K562 (cell line): ENCODE results near the gene ODAD3. TPM values are rescaled to one million over a fixed set of nuclear protein-coding genes. Genes with fewer than 3 reads are reported as not detected.

ENCODE experiments used
- ATAC-seq: fragments of 200-7000 bp; cut with Tn5 transposase; 3 replicates; pipeline ENCODE4 v1.9.1; 2020; ENCODE audit warnings: moderate library complexity
- BruUV-seq: library from RNA; stranded (reverse); fragments of 400-500 nt; replicated peaks from 2 replicates; lab custom pipeline; 2021; lab: Mats Ljungman, UMichigan
- CTCF ChIA-PET: fragments of 300-600 bp; formaldehyde crosslinking; extraction: SDS; loops from one replicate; lab custom pipeline; 2021; ENCODE audit warnings: low intra/inter-chr PET ratio; lab: Yijun Ruan, JAX
- POLR2A ChIA-PET: fragments of 300-600, 350-650 bp; sonication (Branson Sonifier 250); formaldehyde crosslinking; extraction: SDS; loops from one replicate; lab custom pipeline; 2021; ENCODE audit warnings: antibody characterized with exemption, inconsistent platforms; lab: Yijun Ruan, JAX
- DNase-seq, 4 experiments: peaks; one replicate each; pipeline versions ENCODE4 v3.0.0 to v3.0.0-alpha.2; 2011 to 2018; ENCODE audit warnings: low spot score in 3 of 4, mixed read lengths in 3 of 4; ENCODE audit errors: extremely low read depth in 1 of 4
- FAIRE-seq: peaks from 2 replicates; lab custom pipeline; 2011; peaks lifted over from hg19 to GRCh38; lab: Jason Lieb, UNC
- H2AFZ ChIP-seq: 2 replicates; pipeline ENCODE4 v1.6.0; 2011; ENCODE audit warnings: low read depth, low read length, control low read depth, inconsistent platforms
- H3K27ac ChIP-seq: fragments of 200-600 bp; 3 replicates; pipeline ENCODE4 v1.8.0; 2011; ENCODE audit warnings: low read depth, mild to moderate bottlenecking, control low read depth, inconsistent platforms, low read length, moderate library complexity, mixed read lengths; ENCODE audit errors: extremely low read depth
- H3K27me3 ChIP-seq, 2 experiments: fragments of 300-600 bp in 1 of 2; 2 replicates in 1 of 2; 3 replicates in 1 of 2; pipeline versions ENCODE4 v1.6.0 to v1.8.0; 2011; ENCODE audit warnings: inconsistent platforms in 2 of 2, low read length in 2 of 2, mild to moderate bottlenecking in 1 of 2, mixed read lengths in 1 of 2, moderate library complexity in 1 of 2; ENCODE audit not compliant: control insufficient read depth in 2 of 2, insufficient read depth in 2 of 2
- H3K36me3 ChIP-seq: fragments of 300-600 bp; 3 replicates; pipeline ENCODE4 v1.8.0; 2011; ENCODE audit warnings: mild to moderate bottlenecking, low read length, inconsistent platforms; ENCODE audit not compliant: control insufficient read depth, insufficient read depth
- H3K4me1 ChIP-seq, 2 experiments: fragments of 200-600 bp in 1 of 2; replicated peaks in 1 of 2; 2 replicates in 1 of 2; 3 replicates in 1 of 2; pipeline versions ENCODE4 v1.5.1 to v1.8.0; 2011; ENCODE audit warnings: inconsistent platforms in 2 of 2, low read length in 2 of 2, mild to moderate bottlenecking in 1 of 2, mixed read lengths in 1 of 2, moderate library complexity in 1 of 2; ENCODE audit not compliant: control insufficient read depth in 2 of 2, insufficient read depth in 2 of 2
- H3K4me2 ChIP-seq: 2 replicates; pipeline ENCODE4 v1.6.1; 2011; ENCODE audit warnings: low read length, control low read depth, inconsistent platforms, mixed read lengths; ENCODE audit not compliant: insufficient read depth
- H3K4me3 ChIP-seq: fragments of 200-600 bp; sonication (generic), shearing (Covaris generic); 2 replicates; pipeline ENCODE4 v1.5.1; 2016; ENCODE audit warnings: control low read depth, inconsistent platforms
- H3K79me2 ChIP-seq: fragments of 200-600 bp; 3 replicates; pipeline ENCODE4 v1.8.0; 2011; ENCODE audit warnings: low read length, inconsistent platforms; ENCODE audit not compliant: control insufficient read depth, insufficient read depth
- H3K9ac ChIP-seq, 2 experiments: 2 replicates each; pipeline versions ENCODE4 v1.6.0 to v1.6.1; 2011; ENCODE audit warnings: low read depth in 2 of 2, low read length in 2 of 2, control low read depth in 1 of 2, inconsistent platforms in 1 of 2, mild to moderate bottlenecking in 1 of 2, mixed read lengths in 1 of 2; ENCODE audit not compliant: insufficient read depth in 1 of 2
- H3K9me1 ChIP-seq: one replicate; pipeline ENCODE4 v1.6.0; 2011; ENCODE audit warnings: inconsistent platforms, mild to moderate bottlenecking, low read length, moderate library complexity; ENCODE audit not compliant: control insufficient read depth, insufficient read depth
- H3K9me3 ChIP-seq: replicated peaks from 2 replicates; pipeline ENCODE4 v1.5.1; 2011; ENCODE audit warnings: low read depth, low read length, inconsistent platforms; ENCODE audit not compliant: control insufficient read depth, insufficient read depth
- H4K20me1 ChIP-seq: replicated peaks from 2 replicates; pipeline ENCODE4 v1.6.1; 2011; ENCODE audit warnings: low read length, inconsistent platforms, mixed read lengths; ENCODE audit not compliant: control insufficient read depth, insufficient read depth
- CAMTA2 ChIP-seq: fragments of 250-450 bp; sonication (Bioruptor Pico); conservative IDR thresholded peaks from 2 replicates; pipeline ENCODE4 v1.5.1; 2022
- CC2D1A ChIP-seq: fragments of 450-650 bp; IDR thresholded peaks from 2 replicates; pipeline ENCODE4 v1.6.1; 2017; ENCODE audit warnings: mild to moderate bottlenecking
- EGR1 ChIP-seq: fragments of 450-650 bp; conservative IDR thresholded peaks from 2 replicates; pipeline ENCODE4 v1.6.1; 2017; ENCODE audit warnings: mild to moderate bottlenecking
- HDAC6 ChIP-seq: IDR thresholded peaks from 2 replicates; pipeline ENCODE4 v1.6.1; 2012; ENCODE audit warnings: low read depth, mild to moderate bottlenecking, control low read depth, inconsistent platforms, low read length, moderate library complexity
- HEY1 ChIP-seq: fragments of 250-450 bp; sonication (Bioruptor Pico); IDR thresholded peaks from 2 replicates; pipeline ENCODE4 v1.5.0; 2020; ENCODE audit warnings: mild to moderate bottlenecking, moderate library complexity, borderline replicate concordance
- HNRNPLL ChIP-seq: fragments of 200-400 bp; formaldehyde crosslinking; IDR thresholded peaks from 2 replicates; pipeline ENCODE4 v1.6.1; 2017; ENCODE audit warnings: low read length, low read depth, mild to moderate bottlenecking; ENCODE audit not compliant: poor library complexity, severe bottlenecking
- PYGO2 ChIP-seq: fragments of 450-650 bp; IDR thresholded peaks from 2 replicates; pipeline ENCODE4 v1.6.1; 2016; ENCODE audit warnings: mild to moderate bottlenecking, missing genetic modification characterization, moderate library complexity, missing compliant biosample characterization
- SIN3B ChIP-seq: fragments of 450-650 bp; IDR thresholded peaks from 2 replicates; pipeline ENCODE4 v1.6.1; 2017; ENCODE audit warnings: low read depth, mild to moderate bottlenecking, moderate library complexity
- SREBF2 ChIP-seq: sonication (generic); formaldehyde crosslinking; IDR thresholded peaks from 2 replicates; pipeline ENCODE4 v1.4.0; 2020; ENCODE audit warnings: mild to moderate bottlenecking, missing genetic modification reagents
- TFAP4 ChIP-seq: sonication (generic); formaldehyde crosslinking; IDR thresholded peaks from 2 replicates; pipeline ENCODE4 v1.8.0; 2022; ENCODE audit warnings: missing genetic modification reagents, mild to moderate bottlenecking, moderate library complexity, borderline replicate concordance
- ZBTB2 ChIP-seq: fragments of 450-650 bp; IDR thresholded peaks from 2 replicates; pipeline ENCODE4 v1.6.1; 2016; ENCODE audit warnings: antibody characterized with exemption
- ZNF253 ChIP-seq: fragments of 250-450 bp; sonication (Bioruptor Pico); conservative IDR thresholded peaks from 2 replicates; pipeline ENCODE4 v1.6.1; 2021; ENCODE audit warnings: mild to moderate bottlenecking
- ZNF445 ChIP-seq: fragments of 250-450 bp; sonication (Bioruptor Pico); IDR thresholded peaks from 2 replicates; pipeline ENCODE4 v1.4.0; 2020; ENCODE audit warnings: low read depth, mild to moderate bottlenecking, moderate library complexity
- ZNF589 ChIP-seq: fragments of 200-800 bp; sonication (Bioruptor generic); IDR thresholded peaks from 2 replicates; pipeline ENCODE4 v1.6.1; 2016; ENCODE audit warnings: low read depth, missing genetic modification characterization, missing compliant biosample characterization
- ZNF644 ChIP-seq: fragments of 200-800 bp; sonication (Bioruptor generic); IDR thresholded peaks from 2 replicates; pipeline ENCODE4 v1.6.1; 2016; ENCODE audit warnings: low read depth, missing genetic modification characterization, missing compliant biosample characterization
- WGBS: fragments of 100-300 bp; shearing (Covaris generic); methylation state at CpG from one replicate; pipeline ENCODE4 v1.1.6; 2016; ENCODE audit warnings: low coverage, mixed read lengths; ENCODE audit not compliant: insufficient coverage; ENCODE audit errors: missing lambda C conversion rate; 5-methylcytosine and 5-hydroxymethylcytosine counted together
- in situ Hi-C: fragments of 300-500 bp; cut with MboI; formaldehyde crosslinking; loops from 4 replicates; pipeline ENCODE4 v1.15.0; 2018; ENCODE audit warnings: inconsistent platforms, mixed read lengths
- intact Hi-C: fragments of 100-400 bp; cut with micrococcal nuclease; formaldehyde crosslinking; loops from 2 replicates; pipeline ENCODE4 v1.14.2; 2022
- polyA plus RNA-seq, 8 experiments: library from polyadenylated mRNA; depleted of rRNA in 4 of 8; stranded (reverse) in 5 of 8; unstranded in 3 of 8; fragments of >200 nt; fragmentation: Nextera tagmentation in 2 of 8; fragmentation: Illumina TruSeq in 1 of 8; extraction: Ambion mirVana in 2 of 8; extraction: Trizol in 1 of 8; gene quantifications; 2 replicates each; pipeline versions ENCODE4 v1.2.1 to v1.2.3, GENCODE V29; 2011 to 2014; ENCODE audit warnings: inconsistent platforms in 1 of 8, missing spikeins in 1 of 8
- total RNA-seq, 7 experiments: library from RNA; depleted of rRNA in 6 of 7; stranded (reverse); fragments of >200 nt in 6 of 7; fragmentation: Illumina TruSeq in 2 of 7; extraction: Trizol in 2 of 7; gene quantifications; 2 replicates each; pipeline versions ENCODE4 v1.2.1 to v1.2.3, GENCODE V29; 2011 to 2021; ENCODE audit warnings: low replicate concordance in 1 of 7
- TF ChIP-seq, protein P1 (sequence below): fragments of 450-650 bp; IDR thresholded peaks from 2 replicates; pipeline ENCODE4 v1.6.1; 2016
- TF ChIP-seq, protein P2 (sequence below): sonication (generic); formaldehyde crosslinking; IDR thresholded peaks from 2 replicates; pipeline ENCODE4 v1.8.1; 2023; ENCODE audit warnings: mild to moderate bottlenecking, missing genetic modification reagents
- TF ChIP-seq, protein P3 (sequence below): fragments of 450-650 bp; formaldehyde crosslinking; IDR thresholded peaks from 2 replicates; pipeline ENCODE4 v1.4.0; 2022; ENCODE audit warnings: mild to moderate bottlenecking, moderate library complexity

ODAD3 gene
- total and polyA plus RNA-seq, 9 of the 15 experiments (the other 6 are each of a cell fraction or from before 2014, with no cell fraction given) = 0.07 to 0.72 (median 0.14) TPM; not detected in 2

- peaks cover 11% of the 10 kb centered on the region for H4K20me1 ChIP-seq
- H3K36me3 ChIP-seq = peaks cover 44% of the 10 kb centered on the region
- H2AFZ ChIP-seq = no peak overlapping the region
- H3K9me1 ChIP-seq = peaks cover 3% of the 10 kb centered on the region
- FAIRE-seq (no peak), ATAC-seq (no peak), DNase-seq (no peak)
- peaks cover 27% of the 10 kb centered on the region; the same call in 2 of the 3 replicates for H3K79me2 ChIP-seq
- CTCF ChIA-PET = interaction anchor here (0.6 to 1.0 kb wide), 3 partner anchors 63 to 105 kb away, joined by 3 read pairs; no protein-coding TSS in a partner anchor
- intact Hi-C loops (no loop called here), in situ Hi-C loops (loop anchor here (5.0 kb wide), 1 partner anchor 80 kb away; the partner anchor contains the start of gene TSPAN16)
- H3K27me3 ChIP-seq = no peaks in the 10 kb centered on the region
- H3K9me3 ChIP-seq = no peaks in the 10 kb centered on the region
- no TSS peak for BruUV-seq
- H3K4me2 ChIP-seq = no peak overlapping the region
- 86% methylated on average over 3 of the region's 3 CpGs for WGBS
- POLR2A ChIA-PET = interaction anchor here (0.6 to 1.4 kb wide), 3 partner anchors 58 to 1775 kb away, joined by 3 read pairs; partner anchors contain the start of genes ODAD3 and PRKCSH
- peaks cover 24 to 53% of the 10 kb centered on the region in 2 experiments for H3K4me1 ChIP-seq
- H3K9ac ChIP-seq = peak overlapping the region in 1 of 2 experiments; percentile 19; a peak in 1 of 4 replicates
- no peak overlapping the region for H3K4me3 ChIP-seq
- no peak overlapping the region for H3K27ac ChIP-seq
- TF ChIP-seq ZBTB2 (no peak), ZNF253 (no peak), HNRNPLL (no peak), EGR1 (no peak), SREBF2 (no peak), SIN3B (no peak), ZNF589 (CRISPR knock-in tag) (no peak), TFAP4 (no peak), HEY1 (no peak), CAMTA2 (no peak), HDAC6 (no peak), PYGO2 (no peak), ZNF445 (CRISPR knock-in tag) (no peak), ZNF644 (tag) (no peak), CC2D1A (no peak)
- TF ChIP-seq, protein P1, sequence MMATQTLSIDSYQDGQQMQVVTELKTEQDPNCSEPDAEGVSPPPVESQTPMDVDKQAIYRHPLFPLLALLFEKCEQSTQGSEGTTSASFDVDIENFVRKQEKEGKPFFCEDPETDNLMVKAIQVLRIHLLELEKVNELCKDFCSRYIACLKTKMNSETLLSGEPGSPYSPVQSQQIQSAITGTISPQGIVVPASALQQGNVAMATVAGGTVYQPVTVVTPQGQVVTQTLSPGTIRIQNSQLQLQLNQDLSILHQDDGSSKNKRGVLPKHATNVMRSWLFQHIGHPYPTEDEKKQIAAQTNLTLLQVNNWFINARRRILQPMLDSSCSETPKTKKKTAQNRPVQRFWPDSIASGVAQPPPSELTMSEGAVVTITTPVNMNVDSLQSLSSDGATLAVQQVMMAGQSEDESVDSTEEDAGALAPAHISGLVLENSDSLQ = no peak
- TF ChIP-seq, protein P2, sequence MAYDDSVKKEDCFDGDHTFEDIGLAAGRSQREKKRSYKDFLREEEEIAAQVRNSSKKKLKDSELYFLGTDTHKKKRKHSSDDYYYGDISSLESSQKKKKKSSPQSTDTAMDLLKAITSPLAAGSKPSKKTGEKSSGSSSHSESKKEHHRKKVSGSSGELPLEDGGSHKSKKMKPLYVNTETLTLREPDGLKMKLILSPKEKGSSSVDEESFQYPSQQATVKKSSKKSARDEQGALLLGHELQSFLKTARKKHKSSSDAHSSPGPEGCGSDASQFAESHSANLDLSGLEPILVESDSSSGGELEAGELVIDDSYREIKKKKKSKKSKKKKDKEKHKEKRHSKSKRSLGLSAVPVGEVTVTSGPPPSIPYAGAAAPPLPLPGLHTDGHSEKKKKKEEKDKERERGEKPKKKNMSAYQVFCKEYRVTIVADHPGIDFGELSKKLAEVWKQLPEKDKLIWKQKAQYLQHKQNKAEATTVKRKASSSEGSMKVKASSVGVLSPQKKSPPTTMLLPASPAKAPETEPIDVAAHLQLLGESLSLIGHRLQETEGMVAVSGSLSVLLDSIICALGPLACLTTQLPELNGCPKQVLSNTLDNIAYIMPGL (CRISPR knock-in tag) = no peak
- TF ChIP-seq, protein P3, sequence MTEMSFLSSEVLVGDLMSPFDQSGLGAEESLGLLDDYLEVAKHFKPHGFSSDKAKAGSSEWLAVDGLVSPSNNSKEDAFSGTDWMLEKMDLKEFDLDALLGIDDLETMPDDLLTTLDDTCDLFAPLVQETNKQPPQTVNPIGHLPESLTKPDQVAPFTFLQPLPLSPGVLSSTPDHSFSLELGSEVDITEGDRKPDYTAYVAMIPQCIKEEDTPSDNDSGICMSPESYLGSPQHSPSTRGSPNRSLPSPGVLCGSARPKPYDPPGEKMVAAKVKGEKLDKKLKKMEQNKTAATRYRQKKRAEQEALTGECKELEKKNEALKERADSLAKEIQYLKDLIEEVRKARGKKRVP (CRISPR knock-in tag) = no peak
Measured at GRCh38 chr19:11377756-11378155, 57.2 kb downstream of the ODAD3 start.
